Endodermal cell (in vitro differentiated cells): ENCODE data around the gene ACE. TPM values are rescaled to one million over a fixed set of nuclear protein-coding genes. Genes with fewer than 3 reads are reported as not detected.
A peak's percentile ranks its signal among the peaks of the same experiment; 100 is the strongest.

ENCODE experiments used
- DNase-seq: peaks from one replicate; pipeline ENCODE4 v3.0.0-alpha.2; 2017
- H3K27ac ChIP-seq: 2 replicates; pipeline ENCODE4 v1.5.1; 2013; ENCODE audit warnings: mild to moderate bottlenecking, low read depth, low read length, moderate library complexity
- H3K27me3 ChIP-seq: 2 replicates; pipeline ENCODE4 v1.6.1; 2013; ENCODE audit warnings: mild to moderate bottlenecking, low read length, moderate library complexity; ENCODE audit not compliant: insufficient read depth, control insufficient read depth, poor library complexity, severe bottlenecking
- H3K36me3 ChIP-seq: 2 replicates; pipeline ENCODE4 v1.7.0; 2013; ENCODE audit warnings: mild to moderate bottlenecking, low read length, moderate library complexity; ENCODE audit not compliant: control insufficient read depth, insufficient read depth
- H3K4me1 ChIP-seq: one replicate; pipeline ENCODE4 v1.7.0; 2013; ENCODE audit warnings: low read length; ENCODE audit not compliant: control insufficient read depth, insufficient read depth
- H3K4me3 ChIP-seq: 2 replicates; pipeline ENCODE4 v1.5.1; 2013; ENCODE audit warnings: mild to moderate bottlenecking, low read length, moderate library complexity
- H3K9ac ChIP-seq: 2 replicates; pipeline ENCODE4 v1.6.1; 2013; ENCODE audit warnings: mild to moderate bottlenecking, low read length, moderate library complexity; ENCODE audit not compliant: poor library complexity, severe bottlenecking; ENCODE audit errors: extremely low read depth
- H3K9me3 ChIP-seq: 2 replicates; pipeline ENCODE4 v1.6.1; 2013; ENCODE audit warnings: mild to moderate bottlenecking, low read length, moderate library complexity; ENCODE audit not compliant: control insufficient read depth
- H3K27ac Mint-ChIP-seq: 2 replicates; pipeline ENCODE4 v1.8.0; 2020; ENCODE audit warnings: mixed read lengths
- H3K27me3 Mint-ChIP-seq: 2 replicates; pipeline ENCODE4 v1.8.0; 2021; ENCODE audit warnings: mild to moderate bottlenecking, mixed read lengths; ENCODE audit not compliant: insufficient read depth
- H3K36me3 Mint-ChIP-seq: 2 replicates; pipeline ENCODE4 v1.8.0; 2020; ENCODE audit warnings: low read depth, mixed read lengths
- H3K4me1 Mint-ChIP-seq: 2 replicates; pipeline ENCODE4 v1.8.0; 2020; ENCODE audit warnings: mixed read lengths
- H3K4me3 Mint-ChIP-seq: 2 replicates; pipeline ENCODE4 v1.8.0; 2020; ENCODE audit warnings: mild to moderate bottlenecking, moderate library complexity, mixed read lengths
- H3K9me3 Mint-ChIP-seq: 2 replicates; pipeline ENCODE4 v1.8.0; 2020; ENCODE audit warnings: mild to moderate bottlenecking, mixed read lengths
- CTCF ChIP-seq: fragments of 200-600 bp; sonication (generic); conservative IDR thresholded peaks from 2 replicates; pipeline ENCODE4 v1.5.0; 2021; ENCODE audit warnings: antibody characterized with exemption, mild to moderate bottlenecking
- WGBS, 2 experiments: methylation state at CpG; one replicate each; pipeline versions ENCODE4 v1.1.5 to v1.1.7; 2013; ENCODE audit warnings: missing lambda C conversion rate in 2 of 2, mixed read lengths in 1 of 2; ENCODE audit not compliant: insufficient coverage in 1 of 2, insufficient read length in 1 of 2; 5-methylcytosine and 5-hydroxymethylcytosine counted together
- total RNA-seq, 2 donors: library from RNA; stranded (reverse); fragmentation: NEBNext Ultra II Directional in 1 of 2; extraction: Animal tissue kit (Norgen Biotek cat#: 25700) in 1 of 2; gene quantifications; 2 replicates in 1 of 2; 3 replicates in 1 of 2; pipeline ENCODE4 v1.2.1, GENCODE V29; 2021

Gene ACE
- total RNA-seq, 2 donors from 2014 or later = 4.6 to 12.5 TPM

DNA sequence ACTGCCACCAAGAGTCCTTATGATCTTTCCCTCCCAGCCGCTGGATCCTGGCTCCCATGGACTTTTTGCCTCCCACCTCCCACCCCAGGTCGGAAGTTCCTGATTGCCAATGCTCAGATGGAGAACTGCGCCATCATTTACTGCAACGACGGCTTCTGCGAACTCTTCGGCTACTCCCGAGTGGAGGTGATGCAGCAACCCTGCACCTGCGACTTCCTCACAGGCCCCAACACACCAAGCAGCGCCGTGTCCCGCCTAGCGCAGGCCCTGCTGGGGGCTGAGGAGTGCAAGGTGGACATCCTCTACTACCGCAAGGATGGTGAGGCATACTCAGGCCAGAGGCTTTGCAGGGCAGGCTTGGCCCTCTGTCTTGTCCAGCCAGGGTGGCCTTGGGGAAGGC lies 47.2 kb downstream of the ACE start:
- Mint-ChIP-seq H3K4me3 (peak overlapping the region; percentile 47), H3K9me3 (no peaks in the 10 kb centered on the region), H3K36me3 (no peaks in the 10 kb centered on the region), H3K4me1 (peaks cover 14% of the 10 kb centered on the region), H3K27me3 (peaks cover 17% of the 10 kb centered on the region), H3K27ac (no peak overlapping the region)
- no peak overlapping the region for H3K4me3 ChIP-seq
- H3K27me3 ChIP-seq = peaks cover 19% of the 10 kb centered on the region
- H3K36me3 ChIP-seq = no peaks in the 10 kb centered on the region
- H3K9ac ChIP-seq = no peak overlapping the region
- H3K4me1 ChIP-seq = no peaks in the 10 kb centered on the region
- TF ChIP-seq CTCF = no peak
- no peaks in the 10 kb centered on the region for H3K9me3 ChIP-seq
- H3K27ac ChIP-seq = no peak overlapping the region
- WGBS, 2 experiments = 93 to 96% methylated on average over 10 to 14 of the region's 14 CpGs
- no peak for DNase-seq

DNA sequence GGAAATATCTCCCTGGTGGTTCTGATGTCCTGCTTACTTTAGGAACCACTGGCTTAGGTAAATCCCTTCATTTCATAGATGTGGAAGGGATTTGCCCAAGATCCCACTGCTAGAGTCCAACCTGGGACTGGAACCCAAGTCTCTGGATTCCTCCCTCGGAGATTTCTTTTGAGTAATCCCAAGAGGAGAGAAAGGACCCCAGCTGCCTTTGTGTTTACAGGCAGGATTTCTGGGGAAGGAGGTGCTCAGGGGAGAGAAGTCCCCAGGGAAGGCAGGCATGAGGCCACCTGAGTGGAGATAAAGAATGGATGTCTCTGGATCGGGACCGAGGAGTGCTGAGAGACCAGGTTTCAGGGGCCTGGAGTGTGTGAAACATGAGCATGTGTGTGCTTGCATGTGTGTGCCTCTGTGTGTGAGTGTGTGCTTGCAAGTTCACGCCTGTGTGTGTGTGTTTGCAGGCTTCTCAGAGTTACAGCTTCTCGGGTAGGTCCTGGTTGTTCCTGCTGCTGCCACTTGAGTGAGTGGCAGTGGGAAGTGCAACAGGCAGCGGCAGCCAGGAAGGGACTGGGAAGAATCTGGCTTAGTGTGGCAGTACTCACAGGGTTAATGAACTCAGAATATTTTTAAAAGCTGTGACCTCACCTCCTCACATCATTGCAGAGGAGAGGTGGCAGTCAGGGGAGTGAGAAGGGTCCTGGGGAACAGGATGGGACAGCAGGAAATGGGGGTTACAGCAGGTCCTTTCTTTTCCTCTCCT lies 48.5 kb downstream of the ACE start:
- WGBS, 2 experiments = 77 to 80% methylated on average over 2 to 6 of the region's 6 CpGs
- no peak overlapping the region for H3K4me3 Mint-ChIP-seq

DNA sequence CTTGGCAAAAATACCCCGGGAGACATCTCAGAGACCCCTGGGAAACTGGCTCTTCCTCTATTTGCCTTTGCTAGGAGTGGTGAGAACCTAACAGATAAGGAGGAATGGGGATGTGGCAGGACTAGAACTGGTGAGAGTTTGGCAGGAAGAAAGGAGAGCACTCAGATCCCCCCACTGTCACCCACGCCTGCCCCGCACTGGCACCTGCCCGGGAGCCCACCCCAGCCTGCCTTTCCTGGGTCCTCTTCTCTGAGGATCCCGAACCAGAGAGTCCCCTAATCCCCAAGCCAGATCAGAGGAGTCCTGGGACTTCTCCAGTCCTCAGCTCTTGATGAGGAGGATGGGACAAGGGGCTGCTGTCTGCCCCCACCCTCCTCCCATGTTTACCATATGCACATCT lies 50.0 kb downstream of the ACE start:
- Mint-ChIP-seq H3K36me3 (no peaks in the 10 kb centered on the region), H3K27ac (no peak overlapping the region), H3K4me1 (peaks cover 13% of the 10 kb centered on the region), H3K4me3 (no peak overlapping the region), H3K9me3 (no peaks in the 10 kb centered on the region), H3K27me3 (peaks cover 19% of the 10 kb centered on the region)
- Histone ChIP-seq H3K27me3 (peaks cover 19% of the 10 kb centered on the region), H3K9me3 (no peaks in the 10 kb centered on the region), H3K4me3 (no peak overlapping the region), H3K36me3 (no peaks in the 10 kb centered on the region), H3K9ac (no peak overlapping the region), H3K4me1 (peaks cover 4% of the 10 kb centered on the region), H3K27ac (no peak overlapping the region)
- no peak for TF ChIP-seq CTCF
- DNase-seq = no peak
- 86 to 88% methylated on average over 4 to 5 of the region's 5 CpGs for WGBS, 2 experiments

More for the DNA sequence above, 48.5 kb downstream of the ACE start:
- Histone ChIP-seq H3K27me3 (peaks cover 19% of the 10 kb centered on the region), H3K9me3 (no peaks in the 10 kb centered on the region), H3K36me3 (no peaks in the 10 kb centered on the region), H3K4me3 (no peak overlapping the region), H3K4me1 (peaks cover 4% of the 10 kb centered on the region), H3K27ac (no peak overlapping the region), H3K9ac (no peak overlapping the region)
- no peak overlapping the region for H3K27ac Mint-ChIP-seq
- H3K36me3 Mint-ChIP-seq = no peaks in the 10 kb centered on the region
- peaks cover 19% of the 10 kb centered on the region for H3K4me1 Mint-ChIP-seq
- no peak for DNase-seq
- no peak for TF ChIP-seq CTCF
- peaks cover 17% of the 10 kb centered on the region for H3K27me3 Mint-ChIP-seq
- no peaks in the 10 kb centered on the region for H3K9me3 Mint-ChIP-seq
